A673 (cell line): ENCODE measurements around the gene GTF2I. TPM values are rescaled to one million over a fixed set of nuclear protein-coding genes. Genes with fewer than 3 reads are reported as not detected.

Experiments
- BruUV-seq: library from RNA; stranded (reverse); fragments of 400-500 nt; replicated peaks from 2 replicates; lab custom pipeline; 2021; lab: Mats Ljungman, UMichigan
- CTCF ChIA-PET: fragments of 300-600 bp; sonication (Branson Sonifier 250); formaldehyde crosslinking; loops from one replicate; lab custom pipeline; 2022; ENCODE audit warnings: antibody characterized with exemption; lab: Charles Lee
- POLR2A ChIA-PET: fragments of 300-600 bp; sonication (Branson Sonifier 250); formaldehyde crosslinking; loops from one replicate; lab custom pipeline; 2022; ENCODE audit warnings: antibody characterized with exemption; ENCODE audit not compliant: low non-redundant PET; lab: Charles Lee
- DNase-seq: peaks from one replicate; pipeline ENCODE4 v3.0.0-alpha.2; 2015; ENCODE audit warnings: low spot score
- H3K27ac ChIP-seq: fragments of 200-600 bp; sonication (generic); 2 replicates; pipeline ENCODE4 v1.5.1; 2016; ENCODE audit warnings: mixed run types, low read depth, mild to moderate bottlenecking, mixed read lengths, antibody characterized with exemption, low read length; ENCODE audit not compliant: poor library complexity, severe bottlenecking
- H3K27me3 ChIP-seq: fragments of 200-600 bp; sonication (generic); replicated peaks from 2 replicates; pipeline ENCODE4 v1.6.1; 2017; ENCODE audit warnings: mixed run types, low read depth, mild to moderate bottlenecking, mixed read lengths, antibody characterized with exemption, low read length; ENCODE audit not compliant: insufficient read depth, poor library complexity
- H3K36me3 ChIP-seq: fragments of 200-600 bp; sonication (generic); 2 replicates; pipeline ENCODE4 v1.6.1; 2016; ENCODE audit warnings: mixed run types, mild to moderate bottlenecking, mixed read lengths, antibody characterized with exemption, low read length; ENCODE audit not compliant: insufficient read depth, poor library complexity, severe bottlenecking
- H3K4me1 ChIP-seq: fragments of 200-600 bp; sonication (generic); 2 replicates; pipeline ENCODE4 v1.6.1; 2017; ENCODE audit warnings: mixed run types, mild to moderate bottlenecking, mixed read lengths, antibody characterized with exemption, low read length; ENCODE audit not compliant: insufficient read depth, poor library complexity, severe bottlenecking
- H3K4me3 ChIP-seq: fragments of 200-600 bp; sonication (generic); 2 replicates; pipeline ENCODE4 v1.5.1; 2016; ENCODE audit warnings: low read depth, mixed run types, mild to moderate bottlenecking, mixed read lengths, low read length; ENCODE audit not compliant: poor library complexity, severe bottlenecking
- H3K9me3 ChIP-seq: fragments of 200-600 bp; sonication (generic); 2 replicates; pipeline ENCODE4 v1.6.1; 2016; ENCODE audit warnings: mixed run types, low read depth, mild to moderate bottlenecking, mixed read lengths, antibody characterized with exemption, low read length; ENCODE audit not compliant: poor library complexity, severe bottlenecking
- CTCF ChIP-seq: fragments of 300-800, 200-600 bp; sonication (generic); conservative IDR thresholded peaks from 2 replicates; pipeline ENCODE4 v1.5.1; 2017; ENCODE audit warnings: low read depth, mild to moderate bottlenecking, antibody characterized with exemption, low read length, moderate library complexity, mixed read lengths
- EZH2 ChIP-seq: fragments of 200-600 bp; sonication (generic); IDR thresholded peaks from 2 replicates; pipeline ENCODE4 v1.6.1; 2017; ENCODE audit warnings: borderline replicate concordance, low read depth, mild to moderate bottlenecking, mixed read lengths, antibody characterized with exemption, low read length; ENCODE audit not compliant: poor library complexity, severe bottlenecking
- intact Hi-C: fragments of 100-400 bp; cut with micrococcal nuclease; formaldehyde crosslinking; loops from one replicate; pipeline ENCODE4 v1.10.0; 2022; ENCODE audit not compliant: unreplicated experiment
- total RNA-seq: library from RNA; stranded (reverse); gene quantifications from 2 replicates; pipeline ENCODE4 v1.2.3, GENCODE V29; 2021

Gene GTF2I
- total RNA-seq, 1 experiment from 2014 or later = 270 TPM

DNA sequence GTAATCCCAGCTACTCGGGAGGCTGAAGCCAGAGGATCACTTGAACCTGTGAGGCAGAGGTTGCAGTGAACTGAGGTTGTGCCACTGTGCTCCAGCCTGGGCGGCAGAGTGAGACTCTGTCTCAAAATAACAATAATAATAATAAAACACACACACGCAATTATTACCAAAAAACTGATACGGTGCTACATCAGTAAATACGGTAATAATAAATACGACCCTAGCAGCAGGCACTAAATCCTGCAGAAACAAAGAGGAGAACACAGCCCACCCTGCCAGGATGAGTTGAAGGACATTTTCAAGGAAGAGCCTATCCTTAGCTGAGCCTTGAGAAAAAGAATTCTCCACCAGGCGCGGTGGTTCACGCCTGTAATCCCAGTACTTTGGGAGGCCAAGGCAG is 34.4 kb upstream of the GTF2I start:
- no TSS peak for BruUV-seq
- intact Hi-C loops = no loop called here
- CTCF ChIA-PET = no interaction called here
- TF ChIP-seq EZH2 = no peak
- Histone ChIP-seq H3K36me3 (no peaks in the 10 kb centered on the region), H3K27ac (no peak overlapping the region), H3K4me3 (no peak overlapping the region), H3K4me1 (peaks cover 6% of the 10 kb centered on the region), H3K9me3 (no peaks in the 10 kb centered on the region), H3K27me3 (no peaks in the 10 kb centered on the region)
- no peak for DNase-seq
- POLR2A ChIA-PET = no interaction called here

- BruUV-seq = no TSS peak
- no peaks in the 10 kb centered on the region for H3K27me3 ChIP-seq
- no peaks in the 10 kb centered on the region for H3K9me3 ChIP-seq
- ChIA-PET POLR2A (no interaction called here), CTCF (no interaction called here)
- peaks cover 11% of the 10 kb centered on the region for H3K4me1 ChIP-seq
- no peak for TF ChIP-seq EZH2
- TF ChIP-seq CTCF = peak; percentile 28; the same call in 1 of the 2 replicates
- intact Hi-C loops = no loop called here
- no peak overlapping the region for H3K4me3 ChIP-seq
- no peaks in the 10 kb centered on the region for H3K36me3 ChIP-seq
- DNase-seq = peak; percentile 30
- H3K27ac ChIP-seq = no peak overlapping the region
Measured at GRCh38 chr7:74625446-74625845, 32.1 kb upstream of the GTF2I start.

GRCh38 chr7:74627661-74628411 is 29.7 kb upstream of the GTF2I start:
- Histone ChIP-seq H3K4me1 (peaks cover 11% of the 10 kb centered on the region), H3K9me3 (no peaks in the 10 kb centered on the region), H3K27ac (peak overlapping the region; percentile 44), H3K36me3 (no peaks in the 10 kb centered on the region), H3K27me3 (no peaks in the 10 kb centered on the region), H3K4me3 (no peak overlapping the region)
- TF ChIP-seq CTCF (no peak), EZH2 (no peak)
- DNase-seq = peak; percentile 71
- ChIA-PET POLR2A (no interaction called here), CTCF (no interaction called here)
- intact Hi-C loops = no loop called here
- BruUV-seq = no TSS peak
